NCI-H446 (cell line): Measurements from ENCODE around the gene TPBGL.
"Not testable (repeated sequence)": the region's sequence is repeated elsewhere in the genome, so short reads cannot be mapped to it uniquely, and the experiment has no call there.

Experiments used
- DNase-seq, 2 experiments: peaks; one replicate each; lab custom pipeline; 2025; lab: John Stamatoyannopoulos, UW

The TPBGL gene

GRCh38 chr11:75272821-75273301 lies 32.3 kb downstream of the TPBGL start:
- no peak for DNase-seq

GRCh38 chr11:75273411-75274391 lies 33.1 kb downstream of the TPBGL start:
- no peak for DNase-seq

GRCh38 chr11:75274716-75275115 lies 34.1 kb downstream of the TPBGL start:
- not testable (repeated sequence) for DNase-seq

GRCh38 chr11:75275581-75275980 lies 35.0 kb downstream of the TPBGL start:
- DNase-seq: no peak

GRCh38 chr11:75276186-75276585 lies 35.6 kb downstream of the TPBGL start:
- no peak for DNase-seq

GRCh38 chr11:75276686-75277085 lies 36.1 kb downstream of the TPBGL start:
- DNase-seq: no peak

GRCh38 chr11:75277211-75277805 lies 36.7 kb downstream of the TPBGL start:
- no peak for DNase-seq

GRCh38 chr11:75277991-75278790 lies 37.6 kb downstream of the TPBGL start:
- no peak for DNase-seq

GRCh38 chr11:75279273-75279672 lies 38.7 kb downstream of the TPBGL start:
- DNase-seq: no peak

- peak; percentile 52 to 82 for DNase-seq
Observed at GRCh38 chr11:75280227-75280701, 39.7 kb downstream of the TPBGL start.

- no peak for DNase-seq
Observed at GRCh38 chr11:75280770-75281468, 40.3 kb downstream of the TPBGL start.

GRCh38 chr11:75281469-75282095 lies 41.0 kb downstream of the TPBGL start:
- no peak for DNase-seq

- DNase-seq: no peak
Observed at GRCh38 chr11:75283391-75283931, 42.9 kb downstream of the TPBGL start.

GRCh38 chr11:75285776-75286360 lies 45.3 kb downstream of the TPBGL start:
- DNase-seq: no peak

GRCh38 chr11:75286826-75287465 lies 46.4 kb downstream of the TPBGL start:
- DNase-seq: no peak

GRCh38 chr11:75287579-75287978 lies 47.0 kb downstream of the TPBGL start:
- no peak for DNase-seq

- no peak for DNase-seq
Observed at GRCh38 chr11:75289511-75289760, 48.9 kb downstream of the TPBGL start.

- DNase-seq: no peak
Observed at GRCh38 chr11:75289919-75290318, 49.3 kb downstream of the TPBGL start.

- DNase-seq: no peak
Observed at GRCh38 chr11:75291741-75292140, 51.2 kb downstream of the TPBGL start.

- no peak for DNase-seq
Observed at GRCh38 chr11:75292943-75293342, 52.4 kb downstream of the TPBGL start.
